DOHH2 (cell line): ENCODE measurements around the gene PTPN12.

Source experiments
- H3F3A ChIP-seq: fragments of 200-600 bp; sonication (generic), shearing (Covaris generic); 2 replicates; pipeline ENCODE4 v1.6.0; 2016; ENCODE audit warnings: antibody characterized with exemption, mild to moderate bottlenecking; ENCODE audit not compliant: control insufficient read depth, insufficient read depth
- H3K27ac ChIP-seq: fragments of 200-600 bp; sonication (generic); 2 replicates; pipeline ENCODE4 v1.5.1; 2014; ENCODE audit warnings: low read depth, mild to moderate bottlenecking, low read length, moderate library complexity
- H3K27me3 ChIP-seq: fragments of 200-600 bp; sonication (generic); 2 replicates; pipeline ENCODE4 v1.6.1; 2014; ENCODE audit warnings: mild to moderate bottlenecking, low read length, mixed read lengths; ENCODE audit not compliant: control insufficient read depth
- H3K36me3 ChIP-seq: fragments of 200-600 bp; sonication (generic); 2 replicates; pipeline ENCODE4 v1.6.1; 2014; ENCODE audit warnings: mild to moderate bottlenecking, low read length, moderate library complexity, mixed read lengths; ENCODE audit not compliant: control insufficient read depth
- H3K4me1 ChIP-seq: fragments of 200-600 bp; sonication (generic); 2 replicates; pipeline ENCODE4 v1.6.1; 2014; ENCODE audit warnings: mild to moderate bottlenecking, low read length, mixed read lengths; ENCODE audit not compliant: control insufficient read depth
- H3K4me2 ChIP-seq: fragments of 200-600 bp; sonication (generic); 2 replicates; pipeline ENCODE4 v1.6.0; 2014; ENCODE audit warnings: mild to moderate bottlenecking, low read length, moderate library complexity
- H3K4me3 ChIP-seq: fragments of 200-600 bp; sonication (generic); 2 replicates; pipeline ENCODE4 v1.5.1; 2014; ENCODE audit warnings: mild to moderate bottlenecking, low read length, mixed read lengths
- H3K79me2 ChIP-seq: fragments of 200-600 bp; sonication (generic); 2 replicates; pipeline ENCODE4 v1.6.1; 2014; ENCODE audit warnings: mild to moderate bottlenecking, low read length, mixed read lengths; ENCODE audit not compliant: control insufficient read depth
- H3K9me2 ChIP-seq: fragments of 200-600 bp; sonication (generic); replicated peaks from 2 replicates; pipeline ENCODE4 v1.6.1; 2014; ENCODE audit warnings: mild to moderate bottlenecking, low read length, mixed read lengths; ENCODE audit not compliant: control insufficient read depth
- H3K9me3 ChIP-seq: fragments of 200-600 bp; sonication (generic); 2 replicates; pipeline ENCODE4 v1.6.1; 2014; ENCODE audit warnings: antibody characterized with exemption, low read length, mixed read lengths; ENCODE audit not compliant: control insufficient read depth, insufficient read depth
- H4K20me1 ChIP-seq: fragments of 200-600 bp; sonication (generic); 2 replicates; pipeline ENCODE4 v1.6.0; 2014; ENCODE audit warnings: low read depth, mild to moderate bottlenecking, antibody characterized with exemption, low read length, moderate library complexity; ENCODE audit not compliant: control insufficient read depth, insufficient read depth
- EZH2phosphoT487 ChIP-seq: fragments of 200-600 bp; sonication (generic); IDR thresholded peaks from 2 replicates; pipeline ENCODE4 v1.6.1; 2017; ENCODE audit warnings: borderline replicate concordance, mild to moderate bottlenecking, antibody characterized with exemption, low read length, moderate library complexity, mixed read lengths
- TF ChIP-seq, protein P1 (sequence below): fragments of 200-600 bp; sonication (generic); IDR thresholded peaks from one replicate; pipeline ENCODE4 v1.5.1; 2014; ENCODE audit warnings: antibody characterized with exemption, mild to moderate bottlenecking, low read depth, low read length; ENCODE audit not compliant: poor library complexity, severe bottlenecking

Gene PTPN12

DNA sequence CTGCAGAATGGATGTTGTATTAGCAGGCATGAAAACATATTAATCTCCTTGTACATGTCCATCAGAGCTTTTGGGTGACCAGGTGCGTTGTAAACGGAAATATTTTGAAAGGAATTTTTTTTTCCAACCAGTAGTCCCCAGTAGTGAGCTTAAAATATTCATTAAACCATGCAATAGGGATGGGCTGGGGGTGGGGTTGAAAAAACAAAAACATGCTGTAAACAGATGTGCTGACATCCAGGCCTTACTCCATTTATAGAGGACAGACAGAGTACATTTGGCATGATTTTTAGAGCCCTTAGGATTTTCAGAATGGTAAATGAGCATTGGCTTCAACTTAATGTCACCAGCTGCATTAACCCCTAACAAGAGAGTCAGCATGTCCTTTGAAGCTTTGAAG, 50.2 kb downstream of the PTPN12 start:
- Histone ChIP-seq H3K79me2 (no peaks in the 10 kb centered on the region), H3K4me2 (no peak overlapping the region), H3K4me1 (no peaks in the 10 kb centered on the region), H3K4me3 (no peak overlapping the region), H3K27ac (no peak overlapping the region), H3K9me3 (no peaks in the 10 kb centered on the region), H3K27me3 (no peaks in the 10 kb centered on the region), H4K20me1 (no peaks in the 10 kb centered on the region), H3F3A (no peaks in the 10 kb centered on the region), H3K9me2 (no peaks in the 10 kb centered on the region), H3K36me3 (no peaks in the 10 kb centered on the region)
- TF ChIP-seq, protein P1, sequence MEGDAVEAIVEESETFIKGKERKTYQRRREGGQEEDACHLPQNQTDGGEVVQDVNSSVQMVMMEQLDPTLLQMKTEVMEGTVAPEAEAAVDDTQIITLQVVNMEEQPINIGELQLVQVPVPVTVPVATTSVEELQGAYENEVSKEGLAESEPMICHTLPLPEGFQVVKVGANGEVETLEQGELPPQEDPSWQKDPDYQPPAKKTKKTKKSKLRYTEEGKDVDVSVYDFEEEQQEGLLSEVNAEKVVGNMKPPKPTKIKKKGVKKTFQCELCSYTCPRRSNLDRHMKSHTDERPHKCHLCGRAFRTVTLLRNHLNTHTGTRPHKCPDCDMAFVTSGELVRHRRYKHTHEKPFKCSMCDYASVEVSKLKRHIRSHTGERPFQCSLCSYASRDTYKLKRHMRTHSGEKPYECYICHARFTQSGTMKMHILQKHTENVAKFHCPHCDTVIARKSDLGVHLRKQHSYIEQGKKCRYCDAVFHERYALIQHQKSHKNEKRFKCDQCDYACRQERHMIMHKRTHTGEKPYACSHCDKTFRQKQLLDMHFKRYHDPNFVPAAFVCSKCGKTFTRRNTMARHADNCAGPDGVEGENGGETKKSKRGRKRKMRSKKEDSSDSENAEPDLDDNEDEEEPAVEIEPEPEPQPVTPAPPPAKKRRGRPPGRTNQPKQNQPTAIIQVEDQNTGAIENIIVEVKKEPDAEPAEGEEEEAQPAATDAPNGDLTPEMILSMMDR, result no peak
- no peak for TF ChIP-seq EZH2phosphoT487

DNA sequence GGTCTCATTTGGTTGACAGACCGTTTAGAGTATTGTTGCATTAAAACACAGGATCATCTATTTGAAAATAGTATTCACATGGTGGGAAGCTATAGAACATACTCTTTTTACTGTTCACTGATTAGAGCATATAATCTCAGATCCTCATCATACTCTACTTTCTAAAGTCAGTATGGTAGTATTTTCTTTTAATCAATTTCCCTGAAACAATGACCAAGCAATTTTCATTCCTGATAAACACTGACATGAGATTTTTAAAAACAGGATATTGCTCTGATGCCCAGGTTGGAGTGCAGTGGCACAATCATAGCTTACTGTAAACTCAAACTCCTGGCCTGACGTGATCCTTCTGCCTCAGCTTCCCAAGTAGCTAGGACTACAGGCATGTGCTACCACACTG, 63.9 kb downstream of the PTPN12 start:
- Histone ChIP-seq H3K9me2 (no peaks in the 10 kb centered on the region), H3K9me3 (no peaks in the 10 kb centered on the region), H3F3A (no peaks in the 10 kb centered on the region), H3K36me3 (no peaks in the 10 kb centered on the region), H4K20me1 (no peaks in the 10 kb centered on the region), H3K4me3 (no peak overlapping the region), H3K27ac (no peak overlapping the region), H3K79me2 (no peaks in the 10 kb centered on the region), H3K4me1 (no peaks in the 10 kb centered on the region), H3K27me3 (no peaks in the 10 kb centered on the region), H3K4me2 (no peak overlapping the region)
- no peak for TF ChIP-seq EZH2phosphoT487
- TF ChIP-seq, protein P1, result no peak

DNA sequence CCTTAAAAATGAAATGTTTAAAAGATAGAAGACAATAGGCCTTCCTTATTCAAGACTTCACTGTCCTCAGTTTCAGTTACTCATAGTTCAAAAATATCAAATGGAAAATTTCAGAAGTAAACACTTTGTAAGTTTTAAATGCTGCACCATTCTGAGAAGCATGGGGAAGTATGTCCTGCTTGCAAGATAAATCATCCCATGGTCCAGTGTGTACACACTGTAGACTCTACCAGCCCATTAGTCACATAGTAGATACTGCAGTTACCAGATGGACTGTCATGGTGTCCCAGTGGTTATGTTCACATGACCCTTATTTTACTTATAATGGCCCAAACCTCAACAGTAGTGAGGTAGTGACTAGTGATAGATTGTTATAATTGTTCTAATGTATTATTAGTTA, 69.5 kb downstream of the PTPN12 start:
- Histone ChIP-seq H3K4me3 (no peak overlapping the region), H3K27ac (no peak overlapping the region), H3K27me3 (no peaks in the 10 kb centered on the region), H3K9me2 (no peaks in the 10 kb centered on the region), H3K36me3 (no peaks in the 10 kb centered on the region), H4K20me1 (no peaks in the 10 kb centered on the region), H3F3A (no peaks in the 10 kb centered on the region), H3K9me3 (no peaks in the 10 kb centered on the region), H3K4me1 (no peaks in the 10 kb centered on the region), H3K4me2 (no peak overlapping the region), H3K79me2 (no peaks in the 10 kb centered on the region)
- TF ChIP-seq, protein P1, result no peak
- no peak for TF ChIP-seq EZH2phosphoT487

DNA sequence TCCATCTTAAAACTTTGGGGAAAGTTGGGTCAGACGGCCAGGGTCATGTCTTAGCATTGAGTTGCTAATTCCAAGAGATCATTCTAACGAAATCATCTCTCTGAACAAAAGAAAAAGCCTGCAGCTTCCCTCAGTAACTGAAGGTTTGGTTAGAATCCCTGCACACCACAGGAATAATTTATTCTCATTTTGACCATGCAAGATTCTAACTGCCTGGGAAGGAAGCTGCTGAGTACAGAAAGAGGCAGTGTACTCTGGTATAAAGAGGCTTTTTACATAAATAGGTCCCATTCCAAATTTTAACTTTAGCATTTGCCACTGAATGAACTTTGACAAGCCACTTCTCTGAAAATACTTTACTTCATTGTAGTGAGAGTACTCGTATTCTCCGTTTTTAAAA, 82.2 kb downstream of the PTPN12 start:
- Histone ChIP-seq H3K79me2 (no peaks in the 10 kb centered on the region), H3K27me3 (no peaks in the 10 kb centered on the region; the same call in 1 of the 2 replicates), H3K27ac (no peak overlapping the region), H3K4me2 (no peak overlapping the region), H3K4me3 (no peak overlapping the region), H3K36me3 (no peaks in the 10 kb centered on the region), H3F3A (no peaks in the 10 kb centered on the region), H3K4me1 (no peaks in the 10 kb centered on the region), H3K9me2 (no peaks in the 10 kb centered on the region), H4K20me1 (no peaks in the 10 kb centered on the region), H3K9me3 (no peaks in the 10 kb centered on the region)
- TF ChIP-seq, protein P1, result no peak
- TF ChIP-seq EZH2phosphoT487, result no peak
